HG02571 (cell line): Measurements from ENCODE around the gene GLB1L.
"Not testable (repeated sequence)": the region's sequence is repeated elsewhere in the genome, so short reads cannot be mapped to it uniquely, and the experiment has no call there.

Experiments
- ATAC-seq: cut with Tn5 transposase; IDR thresholded peaks from one replicate; pipeline ENCODE4 v1.9.1; 2021; ENCODE audit warnings: mild to moderate bottlenecking, moderate library complexity; ENCODE audit not compliant: unreplicated experiment

GLB1L gene

DNA sequence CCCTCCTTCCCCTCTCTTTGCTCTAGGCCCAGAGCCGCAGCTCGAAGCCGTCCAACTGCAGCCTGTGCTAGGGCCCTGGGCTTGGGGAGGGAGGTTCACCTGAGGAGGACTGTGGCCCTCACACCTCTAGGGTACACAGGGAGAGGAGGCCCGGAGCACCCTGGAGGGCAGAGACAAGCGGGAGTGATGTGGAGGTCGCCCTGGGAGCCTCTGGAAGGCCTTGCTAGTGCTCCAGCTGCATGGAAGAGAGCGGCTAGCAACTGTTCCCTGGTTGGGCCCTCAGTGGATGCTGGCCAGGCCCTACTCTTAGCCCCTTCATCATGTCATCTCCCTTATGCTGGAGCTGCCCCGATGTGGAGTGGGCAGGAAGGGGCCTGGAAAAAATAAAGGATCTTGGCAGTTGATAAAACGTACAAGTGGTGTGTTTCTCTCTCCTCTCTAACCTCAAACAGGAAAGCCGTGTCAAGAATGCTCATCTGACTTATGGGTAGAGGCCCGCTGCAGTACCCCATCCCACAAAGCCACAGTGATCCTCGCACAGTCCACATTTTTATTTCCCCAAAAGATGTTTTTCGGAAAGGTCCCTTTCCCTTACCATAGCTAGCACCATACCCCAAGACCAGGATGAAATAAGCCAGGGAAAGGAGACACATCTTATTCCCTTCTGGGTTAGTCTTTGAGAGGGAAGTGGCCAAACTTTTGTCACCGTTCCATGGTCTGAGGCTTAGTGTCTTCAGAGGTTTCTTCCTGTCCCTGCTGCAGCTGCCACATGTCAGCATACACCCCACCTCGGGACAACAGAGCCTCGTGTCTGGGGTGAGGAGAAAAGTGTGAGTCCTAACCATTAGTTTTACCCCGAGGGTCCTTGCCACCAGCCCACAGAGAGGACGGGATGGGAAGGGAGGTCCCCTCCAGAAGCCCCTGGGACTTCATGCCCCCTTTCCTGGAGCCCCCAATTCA, 35.7 kb downstream of the GLB1L start:
- no peak for ATAC-seq

DNA sequence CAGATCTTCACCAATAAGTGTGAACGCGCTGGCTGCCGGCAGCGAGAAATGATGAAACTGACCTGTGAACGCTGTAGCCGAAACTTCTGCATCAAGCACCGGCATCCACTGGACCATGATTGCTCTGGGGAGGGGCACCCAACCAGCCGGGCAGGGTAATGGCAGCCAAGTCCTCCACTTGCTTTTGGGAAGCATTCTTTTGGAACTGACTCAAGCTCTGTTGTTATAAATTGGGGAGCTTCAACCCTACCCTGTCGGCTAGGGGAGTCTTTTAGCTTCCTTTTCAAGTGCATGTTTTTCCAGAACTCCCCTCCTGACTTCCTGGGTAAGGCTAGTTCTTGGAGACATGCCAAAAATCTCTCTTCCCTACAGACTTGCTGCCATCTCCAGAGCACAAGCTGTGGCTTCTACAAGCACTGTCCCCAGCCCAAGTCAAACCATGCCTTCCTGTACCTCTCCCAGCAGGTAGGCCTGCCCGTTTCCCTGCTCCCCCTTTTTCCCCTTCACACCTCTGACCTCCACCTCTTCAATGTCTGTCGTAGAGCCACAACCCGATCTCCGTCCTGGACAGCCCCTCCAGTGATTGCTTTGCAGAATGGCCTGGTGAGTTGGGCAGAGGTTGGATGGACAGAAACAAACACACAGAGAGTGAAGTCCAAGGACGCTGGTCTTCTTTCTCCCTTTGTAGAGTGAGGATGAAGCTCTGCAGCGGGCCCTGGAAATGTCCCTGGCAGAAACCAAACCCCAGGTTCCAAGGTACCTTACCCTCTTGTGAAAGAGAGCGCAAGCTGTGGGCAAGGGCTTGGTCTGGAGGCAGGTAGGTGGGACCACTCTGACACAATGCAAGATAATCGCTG, 37.1 kb downstream of the GLB1L start:
- no peak for ATAC-seq

DNA sequence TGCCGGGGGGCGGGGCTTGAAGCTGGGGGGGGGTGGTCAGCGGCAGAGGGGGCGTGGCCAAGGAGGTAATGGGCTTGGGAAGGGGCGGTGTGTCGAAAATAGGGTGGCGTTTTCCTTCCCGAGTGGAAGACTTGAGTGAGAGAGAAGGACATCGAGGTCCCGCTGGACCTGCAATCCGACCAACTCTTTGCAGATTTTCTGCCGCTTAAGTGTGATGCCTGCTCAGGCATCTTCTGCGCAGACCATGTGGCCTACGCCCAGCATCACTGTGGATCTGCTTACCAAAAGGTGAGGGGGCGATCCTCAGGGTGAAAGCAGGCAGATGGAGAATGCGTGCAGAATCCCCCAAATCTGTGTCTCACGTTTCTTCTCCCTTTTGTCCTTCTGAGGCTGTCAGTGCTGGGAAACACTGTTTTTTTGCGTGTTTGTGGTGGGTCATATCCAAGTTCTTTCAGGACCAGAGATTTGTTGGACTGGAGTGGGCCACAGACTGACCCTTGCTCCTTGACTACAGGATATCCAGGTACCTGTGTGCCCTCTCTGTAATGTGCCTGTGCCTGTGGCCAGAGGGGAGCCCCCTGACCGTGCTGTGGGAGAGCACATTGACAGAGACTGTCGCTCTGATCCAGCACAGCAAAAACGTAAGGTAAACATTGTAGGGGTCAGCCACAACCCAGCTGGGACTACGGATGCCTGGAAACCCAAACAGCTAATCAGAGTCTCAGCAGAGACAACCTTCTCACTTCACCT, 37.9 kb downstream of the GLB1L start:
- no peak for ATAC-seq

DNA sequence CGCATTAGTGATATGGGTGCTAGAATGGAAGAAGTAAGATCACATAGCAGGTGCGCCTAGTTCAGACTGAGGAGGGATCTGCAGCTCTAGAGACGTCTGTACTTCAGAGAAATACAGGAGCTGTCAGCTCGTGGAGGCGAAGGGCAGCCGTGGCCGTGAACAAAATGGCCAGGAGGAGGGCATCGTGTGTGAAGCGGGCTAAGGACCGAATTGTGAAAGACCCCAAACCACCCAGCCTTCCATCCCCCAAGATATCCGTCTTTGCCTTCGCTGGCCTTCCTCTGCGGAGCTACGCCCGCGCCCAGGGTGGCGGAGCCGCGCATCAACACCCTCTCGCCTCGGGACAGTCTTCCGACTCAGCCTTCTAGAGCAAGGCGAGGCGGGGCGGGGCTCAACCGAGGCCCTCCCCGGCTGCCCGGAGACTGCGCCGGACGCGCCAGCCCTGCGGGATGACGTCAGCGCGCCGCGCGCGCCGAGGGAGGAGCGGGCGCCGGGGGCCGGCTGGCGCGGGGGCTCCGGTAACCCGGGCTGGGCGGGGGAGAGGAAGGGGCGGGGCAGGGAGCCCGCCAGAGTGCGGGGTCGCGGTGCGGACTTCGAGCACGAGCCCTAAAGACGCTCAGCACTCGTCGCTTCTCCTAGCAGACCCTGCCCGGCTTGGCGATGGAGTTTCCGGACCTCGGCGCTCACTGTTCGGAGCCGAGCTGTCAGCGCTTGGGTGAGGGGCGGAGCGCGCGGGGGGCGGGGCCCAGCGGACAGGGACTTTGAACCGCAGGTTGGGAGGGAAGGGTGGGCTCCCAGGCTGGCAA, 38.7 kb downstream of the GLB1L start, which contains the start of gene ZFAND2B:
ZFAND2B (plus strand) TSS at position 455 of the 806 bp plus-strand sequence; CDS start at position 661, 206 bp downstream.
- peak; percentile 97 for ATAC-seq

DNA sequence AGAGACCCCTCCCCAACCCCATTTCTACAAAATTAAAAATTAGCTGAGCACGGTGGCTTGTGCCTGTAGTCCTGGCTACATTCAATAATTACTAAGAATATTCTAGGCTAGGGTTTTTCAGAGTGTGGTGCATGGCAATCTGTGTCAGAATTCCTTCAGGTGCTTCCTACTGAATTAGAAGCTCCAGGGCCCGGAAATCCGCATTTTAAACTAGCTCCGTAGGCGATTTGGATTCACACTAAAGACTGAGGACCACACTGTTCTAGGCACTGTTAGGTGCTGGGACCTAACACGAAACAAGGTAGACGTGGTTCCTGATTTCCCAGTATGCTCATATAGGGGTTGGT, 39.3 kb downstream of the GLB1L start:
- ATAC-seq, result no peak

DNA sequence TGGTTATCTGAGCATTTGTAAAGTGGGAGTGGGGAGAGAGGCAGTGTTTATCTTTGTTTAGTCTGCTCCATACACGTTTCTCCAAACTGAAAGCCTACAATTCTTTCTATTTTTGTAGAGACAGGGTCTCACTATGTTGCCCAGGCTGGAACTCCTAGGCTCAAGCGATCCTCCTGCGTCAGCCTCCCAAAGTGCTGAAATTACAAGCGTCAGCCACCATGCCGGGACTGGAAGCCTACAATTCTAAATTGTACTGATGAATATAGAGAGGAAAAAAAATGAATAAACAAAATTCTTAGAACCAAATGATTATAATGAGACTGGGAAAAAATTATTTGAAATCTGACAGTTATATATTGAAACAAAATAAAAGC, 40.1 kb downstream of the GLB1L start:
- no peak for ATAC-seq

DNA sequence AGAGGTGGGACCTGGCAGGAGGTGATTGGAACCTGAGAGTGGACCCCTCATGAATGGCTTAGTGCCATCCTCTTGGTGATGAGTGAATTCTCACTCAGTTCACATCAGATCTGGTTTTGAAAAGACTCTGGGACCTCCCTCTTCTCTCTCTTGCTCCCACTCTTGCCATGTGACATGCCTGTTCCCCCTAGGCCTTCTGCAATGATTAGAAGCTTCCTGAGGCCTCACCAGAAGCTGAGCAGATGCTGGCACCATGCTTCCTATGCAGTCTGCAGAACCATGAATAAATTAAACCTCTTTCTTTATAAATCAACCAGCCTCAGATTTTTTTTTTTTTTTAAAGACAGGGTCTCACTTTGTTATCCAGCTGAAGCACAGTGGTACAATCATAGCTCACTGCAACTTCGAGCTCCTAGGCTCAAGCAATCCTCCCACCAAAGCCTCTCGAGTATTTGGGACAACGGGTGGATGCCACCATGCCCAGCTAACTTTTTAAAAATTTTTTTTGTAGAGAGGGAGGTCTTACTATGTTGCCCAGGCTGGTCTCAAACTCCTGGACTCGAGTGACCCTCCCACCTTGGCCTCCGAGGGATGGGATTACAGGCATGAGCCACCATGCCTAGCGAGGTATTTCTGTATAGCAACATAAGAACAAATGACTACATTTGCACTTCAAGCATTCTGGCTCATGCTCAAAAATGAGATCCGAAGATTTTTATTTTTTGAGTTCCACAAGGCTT, 40.6 kb downstream of the GLB1L start:
- ATAC-seq, result no peak

DNA sequence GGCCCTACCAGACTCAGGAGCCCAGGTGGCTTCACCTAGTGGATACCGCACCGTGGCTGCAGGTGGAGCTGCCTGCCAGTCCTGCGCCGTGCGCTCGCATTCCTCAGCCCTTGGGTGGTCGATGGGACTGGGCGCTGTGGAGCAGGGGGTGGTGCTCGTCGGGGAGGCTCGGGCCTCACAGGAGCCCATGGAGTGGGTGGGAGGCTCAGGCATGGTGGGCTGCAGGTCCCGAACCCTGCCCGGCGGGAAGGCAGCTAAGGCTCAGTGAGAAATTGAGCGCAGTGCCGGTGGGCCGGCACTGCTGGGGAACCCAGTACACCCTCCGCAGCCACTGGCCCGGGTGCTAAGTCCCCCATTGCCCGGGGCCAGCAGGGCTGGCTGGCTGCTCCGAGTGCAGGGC, 43.9 kb downstream of the GLB1L start:
- not testable (repeated sequence) for ATAC-seq

DNA sequence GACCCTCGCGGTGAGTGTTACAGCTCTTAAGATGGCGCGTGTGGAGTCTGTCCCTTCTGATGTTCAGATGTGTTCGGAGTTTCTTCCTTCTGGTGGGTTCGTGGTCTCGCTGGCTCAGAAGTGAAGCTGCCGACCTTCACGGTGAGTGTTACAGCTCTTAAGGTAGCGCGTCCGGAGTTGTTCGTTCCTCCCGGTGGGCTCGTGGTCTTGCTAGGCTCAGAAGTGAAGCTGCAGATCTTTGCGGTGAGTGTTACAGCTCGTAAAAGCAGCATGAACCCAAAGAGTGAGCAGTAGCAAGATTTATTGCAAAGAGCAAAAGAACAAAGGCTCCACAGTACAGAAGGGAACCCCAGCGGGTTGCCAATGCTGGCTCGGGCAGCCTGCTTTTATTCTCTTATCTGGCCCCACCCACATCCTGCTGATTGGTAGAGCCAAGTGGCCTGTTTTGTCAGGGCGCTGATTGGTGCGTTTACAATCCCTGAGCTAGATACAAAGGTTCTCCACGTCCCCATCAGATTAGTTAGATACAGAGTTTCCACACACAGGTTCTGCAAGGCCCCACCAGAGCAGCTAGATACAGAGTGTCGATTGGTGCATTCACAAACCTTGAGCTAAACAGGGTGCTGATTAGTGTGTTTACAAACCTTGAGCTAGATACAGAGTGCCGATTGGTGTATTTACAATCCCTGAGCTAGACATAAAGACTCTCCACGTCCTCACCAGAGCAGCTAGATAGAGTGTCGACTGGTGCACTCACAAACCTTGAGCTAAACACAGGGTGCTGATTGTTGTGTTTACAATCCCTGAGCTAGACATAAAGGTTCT, 44.5 kb downstream of the GLB1L start:
- not testable (repeated sequence) for ATAC-seq

DNA sequence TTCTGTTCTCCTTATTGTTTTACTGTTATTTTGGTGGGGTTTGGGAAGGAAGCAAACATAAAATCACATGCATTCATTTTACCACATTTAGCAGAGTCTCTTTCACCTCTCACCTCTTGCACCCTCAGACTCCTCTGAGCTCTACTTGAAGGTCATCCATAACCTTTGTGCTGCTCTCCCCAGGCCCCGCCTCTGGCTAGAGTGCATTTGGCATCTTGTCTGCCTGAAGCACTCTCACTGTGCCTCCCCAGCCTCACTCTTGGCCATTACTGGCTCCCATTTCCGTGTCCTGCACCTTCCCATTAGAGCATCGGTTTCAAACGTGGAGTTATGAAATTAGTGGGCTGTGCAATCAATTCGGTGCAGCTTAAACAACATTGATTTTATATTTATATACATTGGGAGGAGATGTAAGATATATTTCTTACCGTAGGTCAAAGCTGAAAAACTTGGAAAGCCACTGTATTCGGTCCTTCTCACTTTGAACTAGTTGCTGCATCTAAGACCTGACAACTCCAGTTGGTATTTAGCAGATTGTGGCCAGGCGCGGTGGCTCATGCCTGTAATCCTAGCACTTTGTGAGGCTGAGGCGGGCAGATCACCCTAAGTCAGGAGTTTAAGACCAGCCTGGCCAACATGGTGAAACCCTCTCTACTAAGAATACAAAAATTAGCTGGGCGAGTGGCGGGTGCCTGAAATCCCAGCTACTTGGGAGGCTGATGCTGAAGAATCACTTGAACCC, 45.6 kb downstream of the GLB1L start:
- ATAC-seq, result no peak

DNA sequence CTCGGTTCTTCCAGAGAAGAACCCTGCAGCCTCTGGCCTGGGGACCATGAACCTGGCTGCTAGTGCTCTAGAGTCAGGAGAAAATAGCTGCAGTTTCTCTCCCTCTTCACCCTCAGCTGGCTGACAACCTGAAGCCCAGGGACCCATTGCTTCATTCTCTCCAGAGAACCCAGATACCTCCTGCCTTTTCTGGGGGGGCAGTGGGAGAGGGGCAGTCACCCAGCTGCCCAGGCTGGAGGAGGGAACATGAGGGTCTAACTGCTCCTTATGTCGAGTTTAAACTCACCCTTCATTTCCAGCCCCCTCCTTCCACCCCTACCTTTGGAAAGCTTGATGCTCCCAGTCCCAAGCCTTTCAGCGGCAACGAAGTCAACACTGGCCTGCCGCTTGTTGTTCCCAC, 46.3 kb downstream of the GLB1L start:
- no peak for ATAC-seq

DNA sequence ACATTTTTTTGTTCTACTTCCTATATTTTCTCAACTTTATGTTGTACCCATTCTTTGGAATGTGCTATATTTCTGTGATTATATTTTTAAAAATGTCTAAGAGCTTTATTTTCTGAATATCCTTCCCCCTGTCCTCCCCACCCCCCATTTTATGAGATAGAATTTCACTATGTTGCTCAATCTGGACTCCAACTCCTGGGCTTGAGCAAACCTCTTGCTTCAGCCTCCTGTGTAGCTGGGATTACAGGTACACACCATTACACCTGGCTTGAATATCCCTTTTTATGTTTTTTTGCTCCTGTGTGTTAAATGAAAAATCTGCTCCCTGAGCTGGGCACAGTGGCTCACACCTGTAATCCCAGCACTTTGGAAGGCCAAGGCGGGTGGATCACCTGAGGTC, 47.9 kb downstream of the GLB1L start:
- ATAC-seq, result no peak

DNA sequence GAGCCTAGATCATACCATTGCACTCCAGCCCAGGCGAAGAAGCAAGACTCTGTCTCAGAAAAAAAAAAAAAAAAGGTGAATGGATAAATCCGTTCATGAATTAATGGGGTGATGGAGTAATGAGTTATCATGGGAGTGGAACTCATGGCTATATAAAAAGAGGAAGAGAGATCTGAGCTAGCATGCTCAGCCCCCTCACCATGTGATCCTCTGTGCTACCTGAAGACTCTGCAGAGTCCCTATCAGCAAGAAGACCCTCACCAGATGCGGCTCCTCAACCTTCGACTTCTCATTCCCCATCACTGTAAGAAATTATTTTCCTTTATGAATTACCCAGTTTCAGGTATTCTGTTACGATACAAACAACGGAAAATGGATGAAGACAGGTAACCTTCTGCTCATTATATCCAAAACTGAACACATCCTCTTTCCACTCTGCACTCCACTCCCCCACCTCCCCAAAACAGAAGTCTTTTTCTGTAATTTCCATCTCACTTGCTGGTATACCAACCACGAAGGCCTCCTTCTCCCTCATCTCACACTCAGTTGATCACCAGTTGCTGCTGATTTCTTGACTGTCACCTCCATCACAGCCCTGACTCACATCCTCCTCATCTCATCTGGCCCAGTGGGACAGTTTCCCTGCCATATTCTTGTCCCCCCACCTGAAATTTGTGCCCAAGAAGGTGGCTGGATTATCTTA, 58.3 kb downstream of the GLB1L start:
- no peak for ATAC-seq
